Fibroblast of mammary gland (primary cell): Measurements from ENCODE around the gene CELF1.
"Not testable (repeated sequence)": the region's sequence is repeated elsewhere in the genome, so short reads cannot be mapped to it uniquely, and the experiment has no call there.

Source experiments
- DNase-seq: peaks from one replicate; pipeline ENCODE4 v3.0.0-alpha.2; 2010; ENCODE audit warnings: low read depth
- H3K4me3 ChIP-seq: 2 replicates; pipeline ENCODE4 v1.5.1; 2011; ENCODE audit warnings: low read depth, mild to moderate bottlenecking, low read length, moderate library complexity; ENCODE audit not compliant: control insufficient read depth
- TF ChIP-seq, protein P1 (sequence below): conservative IDR thresholded peaks from 2 replicates; pipeline ENCODE4 v1.5.1; 2011; ENCODE audit warnings: low read depth, low read length, inconsistent platforms; ENCODE audit not compliant: control insufficient read depth, insufficient read depth

Gene CELF1

GRCh38 chr11:47566149-47566698 is 13.3 kb upstream of the CELF1 start:
- peak overlapping the region; percentile 83 for H3K4me3 ChIP-seq
- no peak for DNase-seq
- TF ChIP-seq, protein P1, sequence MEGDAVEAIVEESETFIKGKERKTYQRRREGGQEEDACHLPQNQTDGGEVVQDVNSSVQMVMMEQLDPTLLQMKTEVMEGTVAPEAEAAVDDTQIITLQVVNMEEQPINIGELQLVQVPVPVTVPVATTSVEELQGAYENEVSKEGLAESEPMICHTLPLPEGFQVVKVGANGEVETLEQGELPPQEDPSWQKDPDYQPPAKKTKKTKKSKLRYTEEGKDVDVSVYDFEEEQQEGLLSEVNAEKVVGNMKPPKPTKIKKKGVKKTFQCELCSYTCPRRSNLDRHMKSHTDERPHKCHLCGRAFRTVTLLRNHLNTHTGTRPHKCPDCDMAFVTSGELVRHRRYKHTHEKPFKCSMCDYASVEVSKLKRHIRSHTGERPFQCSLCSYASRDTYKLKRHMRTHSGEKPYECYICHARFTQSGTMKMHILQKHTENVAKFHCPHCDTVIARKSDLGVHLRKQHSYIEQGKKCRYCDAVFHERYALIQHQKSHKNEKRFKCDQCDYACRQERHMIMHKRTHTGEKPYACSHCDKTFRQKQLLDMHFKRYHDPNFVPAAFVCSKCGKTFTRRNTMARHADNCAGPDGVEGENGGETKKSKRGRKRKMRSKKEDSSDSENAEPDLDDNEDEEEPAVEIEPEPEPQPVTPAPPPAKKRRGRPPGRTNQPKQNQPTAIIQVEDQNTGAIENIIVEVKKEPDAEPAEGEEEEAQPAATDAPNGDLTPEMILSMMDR, result no peak

DNA sequence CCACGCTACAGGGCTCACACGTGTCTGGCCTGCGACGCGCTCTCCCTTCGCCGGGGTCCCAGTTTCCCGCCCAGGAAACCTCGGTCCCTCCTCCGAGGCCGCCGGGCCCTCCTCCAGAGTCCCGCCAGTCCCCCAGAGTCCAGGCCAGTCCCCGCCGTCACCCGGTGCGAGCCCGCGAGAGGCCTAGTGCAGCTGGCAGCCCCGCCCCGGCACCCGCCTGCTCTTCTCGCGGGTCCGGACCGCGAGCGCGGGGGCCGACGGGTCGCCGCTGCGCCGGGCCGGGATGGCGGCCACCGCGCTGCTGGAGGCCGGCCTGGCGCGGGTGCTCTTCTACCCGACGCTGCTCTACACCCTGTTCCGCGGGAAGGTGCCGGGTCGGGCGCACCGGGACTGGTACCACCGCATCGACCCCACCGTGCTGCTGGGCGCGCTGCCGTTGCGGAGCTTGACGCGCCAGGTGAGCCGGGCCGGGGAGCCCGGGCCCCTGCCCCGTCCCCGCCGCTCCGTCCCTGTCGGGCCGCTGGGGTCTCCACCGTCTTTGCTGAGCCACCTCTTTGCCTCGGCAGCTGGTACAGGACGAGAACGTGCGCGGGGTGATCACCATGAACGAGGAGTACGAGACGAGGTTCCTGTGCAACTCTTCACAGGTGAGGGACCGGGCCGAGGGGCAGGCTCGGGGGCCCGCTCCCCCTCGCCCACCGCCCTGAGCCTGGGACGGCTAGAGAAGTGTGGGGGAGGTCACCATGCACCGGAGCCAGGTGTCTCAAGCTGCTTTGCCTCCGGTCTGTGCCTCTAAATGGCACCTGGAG is 12.6 kb upstream of the CELF1 start, which contains the start of gene PTPMT1:
Gene PTPMT1 (plus strand): TSS at position 260 of the 809 bp plus-strand sequence. CDS start 24 bp downstream, at position 284.
- TF ChIP-seq, protein P1, result no peak
- peak within 1 kb of the TSS; percentile 83 for H3K4me3 ChIP-seq
- peak; percentile 54 for DNase-seq

DNA sequence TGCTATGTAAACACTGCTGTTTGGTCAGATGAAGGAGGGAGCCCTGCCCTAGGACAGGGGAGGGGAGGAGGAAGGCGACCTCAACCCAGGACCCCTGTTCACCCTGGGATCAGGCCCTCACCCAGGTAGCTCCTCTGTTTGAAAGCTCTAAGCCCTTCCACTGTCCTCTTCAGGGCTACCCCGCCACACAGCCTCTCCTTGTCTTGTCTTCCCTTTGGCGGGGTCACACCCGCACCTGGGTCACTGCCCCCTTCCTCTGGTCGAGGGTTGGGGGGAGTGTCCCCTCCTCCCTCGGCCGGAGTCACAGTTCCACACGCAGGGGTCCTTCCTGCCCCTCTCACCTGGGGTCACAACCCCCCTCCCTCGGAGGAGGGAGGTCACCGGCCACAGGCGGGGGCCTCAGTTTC is 12.0 kb upstream of the CELF1 start:
- H3K4me3 ChIP-seq, result peak overlapping the region; percentile 83
- TF ChIP-seq, protein P1, result no peak
- DNase-seq, result no peak

- not testable (repeated sequence) for DNase-seq
These were observed 11.4 kb upstream of the CELF1 start for GRCh38 chr11:47564366-47564765.

DNA sequence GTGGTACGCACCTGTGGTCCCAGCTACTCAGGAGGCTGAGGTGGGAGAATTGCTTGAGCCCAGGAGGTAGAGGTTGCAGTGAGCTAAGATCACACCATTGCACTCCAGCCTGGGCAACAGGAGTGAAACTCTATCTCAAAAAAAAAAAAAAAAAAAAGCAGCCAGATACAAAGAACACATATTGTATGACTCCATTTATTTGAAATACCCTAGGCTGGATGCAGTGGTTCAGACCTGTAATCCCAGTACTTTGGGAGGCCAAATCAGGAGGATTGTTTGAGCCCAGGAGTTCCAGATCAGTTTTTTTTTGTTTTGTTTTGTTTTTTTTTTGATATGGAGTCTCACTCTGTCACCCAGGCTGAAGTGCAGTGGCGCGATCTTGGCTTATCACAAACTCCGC is 9.5 kb upstream of the CELF1 start:
- DNase-seq, H3K4me3 ChIP-seq: not testable (repeated sequence)

More at GRCh38 chr11:47564366-47564765, 11.4 kb upstream of the CELF1 start:
- not testable (repeated sequence) for H3K4me3 ChIP-seq

DNA sequence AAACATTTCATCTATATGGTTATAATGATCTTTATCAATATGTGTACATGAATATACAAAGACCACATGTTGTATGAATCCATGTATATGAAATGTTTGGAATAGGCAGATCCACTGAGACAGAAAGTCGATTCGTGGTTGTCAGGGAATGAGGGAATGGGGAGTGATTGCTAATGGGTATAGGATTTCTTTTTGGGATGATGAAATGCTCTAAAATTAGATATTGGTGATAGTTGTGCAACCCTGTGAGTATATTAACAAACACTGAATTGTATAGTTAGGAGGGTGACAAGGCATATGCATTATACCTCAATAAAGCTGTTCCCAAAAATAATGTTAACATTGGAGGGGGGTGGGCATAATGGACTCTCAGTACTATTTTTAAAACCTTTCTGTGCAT is 7.5 kb upstream of the CELF1 start:
- TF ChIP-seq, protein P1, result no peak
- H3K4me3 ChIP-seq, result no peak overlapping the region
- peak; percentile 58 for DNase-seq

GRCh38 chr11:47558695-47559094 is 5.8 kb upstream of the CELF1 start:
- H3K4me3 ChIP-seq, result no peak overlapping the region
- TF ChIP-seq, protein P1, result no peak
- DNase-seq, result no peak

DNA sequence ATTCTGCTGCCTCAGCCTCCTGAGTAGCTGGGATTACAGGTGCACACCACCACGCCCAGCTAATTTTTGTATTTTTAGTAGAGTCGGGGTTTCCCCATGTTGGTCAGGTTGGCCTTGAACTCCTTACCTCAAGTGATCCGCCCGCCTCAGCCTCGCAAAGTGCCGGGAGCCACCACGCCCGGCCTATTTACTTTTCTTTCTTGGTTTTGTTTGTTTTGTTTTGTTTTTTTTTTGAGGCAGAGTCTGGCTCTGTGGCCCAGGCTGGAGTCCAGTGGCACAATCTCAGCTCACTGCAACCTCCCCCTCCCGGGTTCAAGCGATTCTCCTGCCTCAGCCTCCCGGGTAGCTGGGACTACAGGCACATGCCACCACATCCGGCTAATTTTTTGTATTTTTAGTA is 4.1 kb upstream of the CELF1 start:
- DNase-seq, H3K4me3 ChIP-seq: not testable (repeated sequence)
